Head of caudate nucleus (tissue), 42 donors: ENCODE data around the gene MICALL1.
A peak's percentile ranks its signal among the peaks of the same experiment; 100 is the strongest.
"Not testable (repeated sequence)": the region's sequence is repeated elsewhere in the genome, so short reads cannot be mapped to it uniquely, and the experiment has no call there.

Source experiments
- DNase-seq, 42 donors: peaks; one replicate each; pipeline versions ENCODE4 v3.0.0 to v3.0.0-alpha.2; 2020 to 2021; ENCODE audit warnings: mixed read lengths in 7 of 42
- intact Hi-C: fragments of 100-400 bp; cut with DNase I; formaldehyde crosslinking; loops from one replicate; pipeline ENCODE4 v1.15.0; 2022

MICALL1 gene

DNA sequence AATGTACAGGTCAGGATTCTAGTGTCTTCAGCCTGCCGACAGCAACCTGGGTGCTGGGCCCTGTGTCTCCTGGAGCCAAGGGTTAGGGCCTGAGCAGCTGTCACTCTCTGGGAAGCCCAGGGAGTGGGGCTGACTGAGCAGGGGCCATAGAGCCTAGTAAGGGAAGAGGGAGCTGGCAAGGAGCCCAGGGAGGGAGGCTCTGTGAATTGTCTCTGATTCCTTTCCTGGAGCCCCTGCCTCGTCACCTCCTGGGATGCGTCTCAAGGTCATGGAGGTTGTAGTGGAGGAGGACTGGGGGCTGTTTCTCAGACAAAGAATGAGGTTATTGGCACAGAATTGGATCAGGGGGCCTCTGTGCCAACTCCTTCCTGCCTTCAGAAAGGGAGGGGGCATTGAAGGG is 66.4 kb downstream of the MICALL1 start:
- intact Hi-C loops = no loop called here
- DNase-seq = peak in 7 of 42 donors; percentile 31 to 80 (median 59)

DNA sequence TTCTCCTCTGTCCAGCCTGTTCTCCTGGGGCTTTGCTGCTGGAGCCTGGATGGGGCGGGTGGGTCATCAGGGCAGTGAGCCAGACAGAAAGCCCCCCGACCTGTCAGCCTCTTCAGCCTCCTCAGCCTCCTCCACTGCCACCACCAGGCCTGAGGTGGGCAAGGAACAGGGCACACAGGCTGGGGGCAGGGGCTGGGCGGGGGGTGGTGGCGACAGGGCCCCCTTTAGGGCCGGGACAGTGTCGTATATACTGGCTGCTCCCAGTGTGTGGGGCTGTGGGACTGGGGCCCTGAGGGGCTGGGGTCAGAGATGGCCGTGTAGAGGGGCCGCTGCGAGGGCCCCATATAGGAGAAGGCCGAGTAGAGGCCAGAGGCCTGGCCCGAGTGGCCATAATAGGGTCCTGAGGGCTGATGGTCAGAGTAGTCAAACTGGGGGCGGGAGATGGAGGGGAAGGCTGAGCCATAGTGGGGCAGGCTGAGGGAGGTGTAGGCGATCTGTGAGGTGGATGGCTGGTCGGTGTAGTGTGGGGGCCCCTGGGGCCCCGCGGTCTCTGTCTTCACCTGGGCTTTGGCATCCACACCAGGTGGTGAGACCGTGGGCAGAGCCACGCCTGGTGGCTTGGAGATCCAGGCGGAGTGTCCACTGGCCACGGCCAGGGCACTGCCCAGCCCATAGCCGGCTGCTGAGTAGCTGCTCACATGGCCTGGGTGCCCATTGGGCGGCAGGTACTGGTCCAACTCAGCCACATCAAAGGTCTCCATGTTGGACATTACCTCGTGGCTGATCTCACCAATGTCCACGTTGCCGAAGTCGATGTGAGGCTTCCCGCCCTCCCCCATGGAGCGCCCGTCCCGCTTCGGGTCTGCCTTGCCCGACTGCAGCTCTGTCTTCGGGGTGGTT is 67.4 kb downstream of the MICALL1 start:
- DNase-seq = peak in 1 of 42 donors; percentile 50

DNA sequence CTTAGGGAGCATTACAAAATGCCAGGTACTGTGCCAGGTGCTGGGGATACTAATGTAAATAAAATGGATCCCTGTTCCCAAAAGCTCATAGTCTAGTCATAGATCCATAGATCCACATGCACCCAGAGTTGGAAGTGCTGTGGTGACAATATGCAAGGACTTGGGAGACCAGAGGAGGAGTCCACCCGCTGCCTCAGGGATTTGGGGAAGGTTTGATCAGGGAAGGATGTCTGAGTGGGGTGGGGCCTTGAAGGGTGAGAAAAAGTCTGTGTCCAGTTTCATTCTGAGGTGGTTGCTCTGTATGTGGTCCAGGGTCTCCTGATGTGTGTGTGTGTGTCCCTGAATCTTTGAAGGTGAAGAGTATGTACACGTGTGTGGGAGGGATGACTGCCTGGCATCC is 69.1 kb downstream of the MICALL1 start:
- intact Hi-C loops = no loop called here
- no peak for DNase-seq

More for the DNA sequence above, 67.4 kb downstream of the MICALL1 start:
- intact Hi-C loops = no loop called here

DNA sequence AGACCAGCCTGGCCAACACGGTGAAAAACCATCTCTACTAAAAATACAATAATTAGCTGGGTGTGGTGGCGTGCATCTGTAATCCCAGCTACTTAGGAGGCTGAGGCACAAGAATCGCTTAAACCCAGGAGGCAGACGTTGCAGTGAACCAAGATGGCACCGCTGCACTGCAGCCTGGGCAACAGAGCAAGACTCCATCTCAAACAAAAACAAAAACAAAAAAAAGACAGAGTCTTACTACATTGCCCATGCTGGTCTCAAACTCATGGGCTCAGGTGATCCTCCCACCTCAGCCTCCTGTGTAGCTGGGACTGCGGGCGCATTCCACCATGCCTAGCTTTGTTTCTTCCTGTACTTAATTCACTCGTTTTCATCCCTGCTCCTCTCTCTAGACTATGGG is 69.9 kb downstream of the MICALL1 start:
- intact Hi-C loops, DNase-seq: not testable (repeated sequence)

DNA sequence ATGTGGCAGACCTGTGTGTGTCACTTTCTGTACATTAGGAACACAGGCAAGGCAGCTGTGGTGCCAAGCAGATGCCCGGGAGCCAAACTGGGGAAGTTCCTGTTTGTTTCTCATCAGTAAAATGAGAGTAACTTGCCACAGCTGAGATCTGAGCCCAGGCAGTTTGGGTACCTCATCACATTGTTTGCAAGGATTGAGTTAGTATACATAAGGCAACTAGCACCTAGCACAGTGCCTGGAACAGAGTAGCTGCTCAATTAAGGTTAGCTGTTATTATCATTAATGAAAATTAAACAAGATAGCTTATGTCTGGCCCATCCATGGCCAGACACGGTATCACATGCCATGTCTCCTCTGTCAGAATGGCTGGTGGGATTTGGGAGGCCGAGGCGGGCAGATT is 70.5 kb downstream of the MICALL1 start:
- DNase-seq = peak in 1 of 42 donors; percentile 53
- intact Hi-C loops = no loop called here

DNA sequence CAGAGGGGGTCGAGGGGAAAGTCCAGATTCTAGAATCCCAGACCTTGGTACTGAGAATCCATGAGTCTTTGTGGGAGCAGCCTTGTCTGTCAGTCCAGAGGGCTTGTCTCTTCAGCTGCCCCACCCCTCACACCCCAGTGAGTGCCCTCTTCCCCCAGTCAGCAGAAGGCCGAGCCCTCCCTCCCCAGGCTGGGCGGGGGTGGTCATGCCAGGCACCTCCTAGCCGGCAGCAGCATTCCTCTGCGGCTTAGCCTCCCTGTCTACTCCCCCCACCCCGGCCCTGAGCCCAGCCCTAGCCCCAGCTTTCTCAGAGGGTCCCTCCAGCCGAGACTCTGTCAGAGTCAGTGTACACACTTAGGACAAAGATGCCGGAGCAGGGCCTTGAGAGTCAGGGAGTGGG is 73.7 kb downstream of the MICALL1 start:
- DNase-seq = peak in 29 of 42 donors; percentile 41 to 83 (median 67)
- intact Hi-C loops = no loop called here

DNA sequence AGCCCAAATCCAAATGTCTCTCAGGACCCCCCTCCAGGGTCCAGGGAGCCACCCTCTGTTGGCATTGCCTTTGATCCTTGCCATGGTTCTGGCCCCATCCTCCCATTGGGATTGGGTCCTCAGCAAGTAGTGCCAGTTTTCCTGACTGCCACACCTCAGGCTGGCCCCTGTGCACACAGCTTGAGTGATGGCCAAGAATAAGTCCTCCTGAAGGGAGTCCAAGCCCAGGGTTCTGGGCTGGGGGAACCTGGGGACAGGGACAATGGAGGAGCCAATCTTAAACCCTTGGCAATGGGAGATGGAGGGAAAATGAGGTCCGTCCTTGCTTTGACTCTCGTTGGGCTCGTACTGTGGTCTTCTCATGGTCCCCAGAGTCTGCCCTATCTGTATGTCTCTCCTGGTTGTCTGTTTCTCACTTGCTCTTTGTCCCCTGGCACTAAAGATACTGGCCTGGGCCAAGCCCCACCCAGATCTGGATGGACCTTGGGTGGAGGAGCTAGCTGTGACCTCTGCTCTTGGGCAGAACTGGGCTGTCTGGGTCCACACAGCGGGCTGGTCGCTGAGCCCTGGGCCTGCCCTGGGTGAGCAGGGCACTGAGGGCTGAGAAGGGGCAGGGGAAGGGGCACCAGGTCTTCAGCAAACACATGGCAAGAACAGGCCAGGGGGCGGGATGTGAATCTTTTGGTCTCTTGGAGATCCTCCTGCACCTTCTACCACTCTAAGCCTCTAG is 75.3 kb downstream of the MICALL1 start:
- DNase-seq = peak in 3 of 42 donors; percentile 29 to 61 (median 38)
- intact Hi-C loops = no loop called here

DNA sequence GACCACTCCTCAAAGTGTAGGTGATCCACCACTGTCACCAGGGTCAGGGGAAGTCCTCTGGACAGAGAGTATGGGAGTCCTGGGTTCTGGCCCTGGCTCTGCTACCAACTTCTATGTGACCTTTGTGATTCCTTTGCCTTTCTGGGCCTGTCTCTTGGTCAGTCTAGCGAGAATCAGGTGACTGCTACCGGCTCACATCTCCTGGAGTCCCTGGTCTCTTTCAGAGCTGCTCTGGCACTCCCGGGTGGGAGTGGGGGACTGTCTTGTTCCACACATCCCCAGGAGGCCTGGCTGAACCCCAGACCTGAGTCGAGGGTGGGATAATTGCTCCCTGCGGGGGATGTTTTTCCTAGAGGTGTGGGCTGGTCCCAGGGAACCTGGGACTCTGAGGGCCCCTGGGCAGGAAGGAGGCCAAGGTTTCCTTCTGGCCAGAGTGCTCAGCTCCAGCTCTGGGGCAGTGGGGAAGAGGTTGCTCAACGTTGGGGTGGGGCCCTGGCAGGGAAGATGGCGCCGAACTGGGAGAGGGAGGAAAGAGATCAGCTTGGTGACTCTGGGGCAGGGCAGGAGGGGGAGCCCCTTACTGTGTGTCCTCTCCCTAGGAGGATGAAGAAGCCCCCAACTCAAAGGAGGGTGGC is 76.2 kb downstream of the MICALL1 start:
- no peak for DNase-seq
- intact Hi-C loops = no loop called here

DNA sequence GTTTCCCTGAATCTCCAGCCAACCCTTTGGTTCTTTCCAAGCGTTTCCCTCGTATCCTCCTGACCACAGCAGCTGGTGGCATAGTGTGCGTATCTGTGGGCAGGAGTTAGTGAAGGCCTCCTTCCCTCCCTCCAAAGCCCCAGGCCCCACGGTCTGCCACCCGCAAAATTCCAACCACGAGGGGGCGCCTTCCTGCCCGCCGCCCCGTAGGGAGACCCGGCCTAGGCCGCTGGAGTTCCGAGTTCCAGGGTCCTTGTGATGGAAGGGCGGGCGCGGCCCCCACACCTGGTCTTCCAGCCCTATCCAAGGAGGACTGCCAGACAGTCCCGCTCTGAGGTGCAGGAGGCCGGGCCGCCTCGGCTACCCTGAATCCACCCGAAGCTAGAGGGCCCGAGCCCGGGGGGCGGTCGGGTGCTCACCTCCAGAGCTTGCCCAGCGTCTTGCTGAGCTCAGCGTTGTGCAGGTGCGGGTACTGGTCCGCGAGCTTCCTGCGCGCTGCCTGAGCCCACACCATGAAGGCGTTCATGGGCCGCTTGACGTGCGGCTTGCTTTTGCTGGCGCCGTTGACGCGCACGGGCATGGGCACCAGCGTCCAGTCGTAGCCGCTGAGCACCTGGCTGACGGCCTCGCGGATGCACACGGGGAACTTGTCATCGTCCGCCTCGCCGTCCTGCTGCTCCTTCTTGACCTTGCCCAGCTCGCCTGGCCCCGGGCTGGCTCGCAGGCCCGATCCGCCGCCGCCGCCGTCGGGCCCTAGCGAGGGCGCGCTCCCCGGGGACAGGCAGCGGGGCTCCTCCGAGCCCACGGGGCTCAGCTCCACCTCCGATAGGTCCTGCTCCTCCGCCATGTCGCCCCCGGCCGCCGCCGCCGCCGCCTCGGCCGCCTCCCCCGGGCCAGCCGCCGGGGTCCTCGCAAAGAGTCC is 77.1 kb downstream of the MICALL1 start:
- intact Hi-C loops = no loop called here
- peak in 13 of 42 donors; percentile 51 to 82 (median 67) for DNase-seq

DNA sequence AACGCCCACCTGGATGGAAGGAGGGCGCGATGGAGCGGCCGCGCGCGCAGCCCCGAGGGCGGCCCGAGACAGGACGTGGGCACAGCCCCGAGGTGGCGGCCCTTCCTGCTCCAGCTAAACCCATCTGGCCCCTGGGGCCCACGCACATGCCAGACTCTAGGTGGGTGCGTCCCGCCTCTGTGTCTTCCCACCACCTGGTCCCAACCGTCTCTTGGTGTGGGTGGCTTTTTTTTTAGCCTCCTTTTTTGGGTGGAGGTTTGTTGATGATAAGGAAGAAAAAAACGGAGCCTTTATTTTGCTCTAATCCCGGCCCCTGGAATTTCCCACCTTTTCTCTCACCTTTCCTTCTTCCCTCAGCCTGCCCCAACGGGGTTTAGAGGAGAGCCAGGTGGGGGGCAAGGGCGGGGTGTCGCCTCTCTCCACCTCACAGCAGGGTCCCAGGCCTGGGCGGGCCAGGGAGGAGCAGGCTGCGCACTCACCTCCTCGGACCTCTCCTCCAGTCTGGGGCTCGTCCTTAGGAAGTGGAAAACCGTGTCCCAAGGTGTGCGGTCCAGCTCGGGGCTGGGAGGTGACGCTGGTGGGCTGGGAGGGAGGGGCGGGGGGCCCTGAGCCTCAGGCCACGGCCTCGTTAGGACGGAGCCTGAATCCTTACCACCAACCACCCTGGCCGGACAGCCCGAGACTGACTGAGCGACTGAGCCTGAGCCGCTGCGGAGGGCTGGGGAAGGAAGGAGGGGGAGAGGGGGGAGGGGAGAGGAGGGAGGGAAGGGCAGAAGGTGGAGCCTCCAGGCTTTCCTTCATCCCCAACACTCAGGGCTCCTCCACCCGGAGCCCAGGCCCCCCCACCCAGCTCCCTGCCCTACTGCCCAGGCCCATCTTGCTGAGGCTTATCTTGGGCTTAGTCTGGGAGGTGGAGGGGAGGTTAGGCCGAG is 78.0 kb downstream of the MICALL1 start, which contains the start of gene SOX10:
Gene SOX10, minus strand, starts transcription at position 696 of the 932 bp plus-strand sequence. CDS start 771 bp downstream, outside the sequence.
- intact Hi-C loops = loop anchor here (2.0 kb wide), 1 partner anchor 33 kb away; no protein-coding TSS in a partner anchor
- DNase-seq = peak; percentile 61 to 91 (median 82)

DNA sequence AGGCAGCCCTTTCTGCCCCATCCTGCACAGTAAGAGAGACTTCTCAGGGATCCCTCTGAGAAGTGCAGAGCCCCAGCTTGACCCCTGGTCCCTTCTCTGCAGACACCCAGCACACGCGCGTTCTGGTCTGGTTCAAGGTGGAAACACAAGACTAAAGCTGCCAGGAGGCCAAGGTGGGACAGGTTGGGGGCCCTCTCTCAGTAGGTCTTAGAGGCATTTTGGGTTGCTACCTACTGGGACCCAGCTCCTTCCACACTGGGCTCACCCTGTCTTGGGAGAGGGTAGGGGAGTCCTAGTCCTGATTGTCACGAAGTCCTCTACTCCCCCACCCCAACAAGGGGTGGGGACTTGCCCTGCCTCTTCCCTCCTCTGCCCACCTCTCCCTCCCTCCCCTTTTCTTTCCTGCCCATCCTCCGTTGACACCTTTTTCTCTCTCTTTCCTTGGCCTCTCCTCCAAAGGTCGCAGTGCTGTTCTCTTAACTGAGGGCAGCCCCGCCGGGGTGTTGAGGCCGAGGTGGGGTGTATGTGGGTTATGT is 79.0 kb downstream of the MICALL1 start:
- intact Hi-C loops = loop anchor here (2.0 kb wide), 1 partner anchor 32 kb away; no protein-coding TSS in a partner anchor
- peak in 3 of 42 donors; percentile 29 to 58 (median 36) for DNase-seq

DNA sequence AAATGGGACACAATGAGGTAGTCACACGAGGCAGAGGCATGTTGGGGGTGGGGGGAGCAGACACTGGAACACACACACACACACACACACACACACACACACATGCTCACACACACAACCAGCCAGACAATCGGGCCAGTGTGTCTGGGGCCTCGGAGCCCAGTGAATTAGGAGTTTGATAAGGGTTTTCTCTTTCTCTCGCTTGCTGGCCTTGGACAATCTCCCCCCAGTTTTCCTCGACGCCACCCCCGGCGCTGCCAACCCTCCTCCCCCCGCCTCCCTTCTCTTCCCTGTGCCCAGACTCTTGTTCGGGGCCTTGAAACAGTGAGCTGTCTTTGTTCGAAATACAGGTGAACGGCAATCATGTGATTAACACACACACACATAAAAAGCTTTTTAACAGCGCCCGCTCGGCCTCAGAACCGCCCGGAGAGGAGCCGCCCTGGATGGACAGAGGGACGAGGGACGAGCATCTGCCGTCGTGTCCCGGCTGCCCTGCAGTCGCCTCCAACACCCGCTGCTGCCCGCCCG is 79.7 kb downstream of the MICALL1 start:
- DNase-seq = peak; percentile 66 to 94 (median 86)
- intact Hi-C loops = loop anchor here (2.0 kb wide), 1 partner anchor 31 kb away; no protein-coding TSS in a partner anchor

DNA sequence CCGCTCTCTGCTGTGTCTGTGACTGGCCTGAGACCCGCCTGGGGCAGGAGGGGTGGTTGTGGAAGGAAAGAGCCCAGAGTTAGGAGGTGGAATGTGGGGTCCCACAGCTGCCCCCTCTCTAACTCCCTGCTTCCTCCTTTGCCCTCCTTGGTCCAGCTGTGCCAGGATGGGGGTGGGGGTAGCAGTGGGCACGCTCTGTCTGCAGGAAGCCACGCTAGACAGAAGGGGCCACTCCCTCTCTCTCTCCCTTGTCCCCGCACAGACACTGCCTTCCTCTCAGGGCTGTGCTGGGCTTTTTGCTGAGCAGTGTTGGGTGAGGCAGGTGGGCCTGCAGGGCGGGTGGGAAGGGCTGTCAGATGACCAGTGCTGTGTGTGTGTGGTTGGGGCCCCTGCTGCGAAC is 80.3 kb downstream of the MICALL1 start:
- DNase-seq = peak in 4 of 42 donors; percentile 41 to 72 (median 48)
- intact Hi-C loops = no loop called here

DNA sequence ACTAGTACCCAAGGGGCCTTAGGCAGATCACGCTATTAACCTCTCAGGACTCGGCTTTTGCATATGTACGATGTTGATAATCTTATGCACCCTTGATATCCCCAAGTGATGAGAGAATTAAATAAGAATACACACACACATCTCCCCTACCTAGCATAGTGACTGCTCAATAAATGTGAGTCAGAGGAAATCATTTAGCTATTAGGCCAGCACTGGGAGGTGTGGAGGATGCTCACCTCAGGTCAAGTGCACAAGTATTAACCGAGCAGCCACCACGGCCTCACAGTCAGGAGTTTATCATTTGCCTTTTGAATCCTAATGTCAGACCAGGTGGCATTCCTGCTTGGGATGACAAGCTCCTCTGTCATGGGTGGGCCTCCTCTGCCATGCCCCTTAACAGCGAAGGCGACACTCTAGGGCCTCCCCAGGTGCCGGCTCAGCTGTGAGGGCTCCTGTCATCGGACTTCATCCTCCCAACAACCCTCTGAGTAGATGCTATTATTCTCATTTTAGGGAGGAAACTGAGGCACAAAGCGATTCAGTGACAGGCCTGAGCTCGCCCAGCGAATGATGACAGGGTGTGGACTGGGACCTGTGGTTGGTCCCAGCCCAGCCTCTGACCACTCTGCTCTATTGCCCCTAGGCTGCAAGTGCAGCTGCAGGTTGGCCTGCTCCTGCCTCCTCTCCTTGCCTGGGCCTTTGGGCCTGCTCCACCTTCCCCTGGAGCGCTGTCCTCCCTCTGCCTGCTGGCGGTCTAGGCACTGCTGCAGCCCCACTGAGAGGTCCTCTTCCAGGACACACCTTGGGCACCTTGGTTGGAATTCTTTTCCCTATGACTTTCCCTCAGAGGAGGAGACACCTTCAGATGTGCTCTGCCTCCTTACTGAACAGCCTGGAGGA is 83.3 kb downstream of the MICALL1 start:
- intact Hi-C loops = no loop called here
- no peak for DNase-seq

DNA sequence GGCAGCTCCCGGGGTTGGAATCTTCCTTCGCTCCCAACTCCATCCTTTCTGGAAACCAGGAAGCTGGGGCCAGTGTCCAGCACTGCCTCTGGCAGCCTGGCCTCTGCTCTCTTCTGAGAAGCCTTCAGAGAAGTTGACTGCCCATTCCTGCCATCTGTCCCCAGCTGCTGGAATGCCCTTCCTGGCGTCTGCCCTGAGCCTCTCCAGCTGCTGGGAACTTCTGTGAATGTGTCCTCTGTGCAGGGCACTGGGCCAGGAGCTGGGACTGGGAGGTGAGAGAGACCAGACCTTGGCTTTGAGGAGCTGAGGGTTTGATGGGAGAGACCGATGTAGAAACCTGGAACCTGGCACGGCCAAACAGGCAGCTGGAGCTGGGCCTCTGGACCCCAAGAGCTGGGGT is 84.2 kb downstream of the MICALL1 start:
- intact Hi-C loops = no loop called here
- peak in 3 of 42 donors; percentile 36 to 68 (median 56) for DNase-seq

DNA sequence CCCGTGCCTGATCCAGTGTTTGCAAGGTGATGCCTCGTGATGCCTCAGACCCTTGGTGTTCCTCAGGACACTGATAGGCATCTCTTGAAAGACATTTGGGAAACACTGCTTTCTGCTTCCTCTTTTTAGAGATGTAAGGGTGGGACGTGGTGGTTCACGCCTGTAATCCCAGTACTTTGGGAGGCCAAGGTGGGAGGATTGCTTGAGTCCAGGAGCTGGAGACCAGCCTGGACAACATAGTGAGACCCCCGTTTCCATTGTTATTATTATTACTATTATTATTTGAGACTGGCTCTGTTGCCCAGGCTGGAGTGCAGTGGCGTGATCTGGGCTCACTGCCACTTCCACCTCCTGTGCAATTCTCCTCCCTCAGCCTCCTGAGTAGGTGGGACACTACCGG is 84.8 kb downstream of the MICALL1 start:
- intact Hi-C loops = no loop called here
- no peak for DNase-seq
